GM08714 (cell line): ENCODE data around the gene TMEM50A.
"Not testable (repeated sequence)": the region's sequence is repeated elsewhere in the genome, so short reads cannot be mapped to it uniquely, and the experiment has no call there.

Source experiments
- H3K4me3 ChIP-seq: fragments of 200-500 bp; sonication (Bioruptor generic); 2 replicates; pipeline ENCODE4 v1.5.1; 2014; ENCODE audit warnings: mild to moderate bottlenecking, low read length, inconsistent platforms
- ZNF274 ChIP-seq: IDR thresholded peaks from 2 replicates; pipeline ENCODE4 v1.6.1; 2012; ENCODE audit warnings: mild to moderate bottlenecking, low read depth, low read length

Gene TMEM50A

DNA sequence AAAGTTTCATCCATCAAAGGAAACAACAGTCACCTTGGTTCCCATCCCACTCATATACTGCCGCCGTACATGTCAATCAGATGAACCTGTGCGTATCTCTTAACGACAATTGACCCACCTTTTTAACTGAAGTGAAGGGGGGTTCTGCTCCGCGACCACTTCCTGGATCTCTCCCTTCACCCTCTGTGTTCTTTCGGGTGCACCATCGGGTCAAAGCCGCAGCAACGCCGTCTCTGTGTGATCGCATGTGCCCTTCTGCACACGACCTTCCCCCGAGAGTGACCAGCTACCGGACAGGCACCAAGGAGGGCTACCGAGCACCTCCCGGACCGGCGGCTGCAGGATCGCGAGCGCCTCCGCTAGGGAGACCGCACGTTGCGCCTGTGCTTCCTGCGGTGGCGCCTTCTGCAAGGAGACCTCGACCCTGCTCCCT is 1.2 kb upstream of the TMEM50A start:
- peak overlapping the region; percentile 69 for H3K4me3 ChIP-seq

DNA sequence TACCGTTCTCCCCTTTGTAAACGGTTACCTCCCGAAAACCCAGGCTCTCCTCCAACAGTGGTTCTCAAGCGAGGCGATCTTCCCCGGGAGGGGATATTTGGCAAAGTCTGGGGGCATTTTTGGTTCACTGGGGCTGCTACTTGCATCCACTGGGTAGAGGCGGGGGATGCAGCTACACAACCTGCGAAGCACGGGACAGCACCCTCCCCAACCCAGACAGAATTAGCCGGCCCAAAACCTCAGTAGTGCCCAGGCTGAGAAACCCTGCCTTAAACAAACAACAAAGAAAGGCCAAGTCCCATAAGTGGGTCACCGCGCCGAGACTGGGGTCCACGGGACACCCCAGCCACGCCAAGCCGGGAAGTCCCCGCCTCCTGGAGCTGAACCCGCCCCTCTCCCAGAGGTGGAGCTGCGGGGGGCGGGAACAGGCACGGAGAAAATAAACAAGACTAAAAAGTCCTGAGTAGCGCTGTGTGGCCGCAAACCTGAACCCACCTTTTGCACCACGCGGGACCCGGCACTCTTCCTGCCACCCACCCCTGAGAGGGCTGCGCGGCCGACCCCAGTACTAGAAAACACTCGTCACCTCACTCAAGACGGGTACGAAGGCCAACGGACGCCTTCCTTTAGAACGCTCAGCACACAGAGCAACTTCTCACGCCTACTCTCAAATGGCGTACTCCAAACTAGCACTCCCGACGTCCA is 499 bp upstream of the TMEM50A start:
- peak overlapping the region; percentile 68; the same call in 1 of the 2 replicates for H3K4me3 ChIP-seq

DNA sequence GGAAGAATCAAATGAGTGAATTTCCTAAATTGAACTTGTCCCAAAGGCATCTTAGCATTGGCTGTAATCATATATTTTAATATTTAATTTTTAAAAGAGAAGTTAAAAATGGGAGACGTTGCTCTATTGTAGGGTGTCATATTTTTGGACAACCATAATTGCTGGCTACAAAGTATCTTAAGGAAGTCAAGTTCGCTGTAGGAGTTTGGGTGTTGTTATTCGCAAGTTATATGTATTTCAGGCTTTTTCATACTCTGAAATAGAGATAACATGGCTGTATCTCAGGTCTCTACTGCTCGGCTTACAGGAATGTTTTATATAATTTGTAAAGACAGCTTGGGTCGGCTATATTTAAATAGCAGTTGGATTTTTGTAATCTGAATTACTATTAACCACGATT is 852 bp downstream of the TMEM50A start:
- peak overlapping the region; percentile 68 for H3K4me3 ChIP-seq
- TF ChIP-seq ZNF274: no peak

DNA sequence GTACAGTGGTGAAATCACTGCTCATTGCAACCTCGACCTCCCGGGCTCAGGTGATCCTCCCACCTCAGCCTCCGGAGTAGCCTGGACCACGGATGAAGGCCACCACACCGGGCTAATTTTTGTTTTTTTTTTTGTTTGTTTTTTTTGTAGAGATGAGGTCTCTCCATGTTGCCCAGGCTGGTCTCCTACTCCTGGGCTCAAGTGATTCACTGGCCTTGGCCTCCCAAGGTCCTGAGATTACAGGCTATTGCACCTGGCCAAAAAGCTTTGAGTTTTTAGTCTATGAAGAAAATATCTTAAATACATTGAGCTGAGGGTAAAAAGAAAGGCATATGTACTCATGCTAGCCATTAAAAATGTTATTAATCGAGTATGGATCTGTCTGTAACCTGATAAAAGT is 3.6 kb downstream of the TMEM50A start:
- no peak for TF ChIP-seq ZNF274

DNA sequence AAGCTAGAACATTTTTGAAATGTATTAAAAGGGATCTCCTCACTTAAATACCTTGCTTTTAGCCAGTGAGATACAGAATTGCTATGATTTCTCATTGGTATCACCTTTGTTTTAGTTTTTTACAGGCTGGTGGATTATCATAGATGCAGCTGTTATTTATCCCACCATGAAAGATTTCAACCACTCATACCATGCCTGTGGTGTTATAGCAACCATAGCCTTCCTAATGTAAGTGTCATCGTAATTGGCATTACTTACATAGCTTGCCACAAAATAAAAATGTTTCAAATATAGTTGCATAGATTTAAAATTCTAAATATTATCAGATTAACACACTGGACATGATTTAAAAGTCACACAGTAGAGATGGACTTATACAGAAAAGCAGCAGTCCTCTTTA is 4.7 kb downstream of the TMEM50A start:
- H3K4me3 ChIP-seq: no peak overlapping the region
- TF ChIP-seq ZNF274: no peak

More for the DNA sequence above, 3.6 kb downstream of the TMEM50A start:
- no peak overlapping the region for H3K4me3 ChIP-seq

DNA sequence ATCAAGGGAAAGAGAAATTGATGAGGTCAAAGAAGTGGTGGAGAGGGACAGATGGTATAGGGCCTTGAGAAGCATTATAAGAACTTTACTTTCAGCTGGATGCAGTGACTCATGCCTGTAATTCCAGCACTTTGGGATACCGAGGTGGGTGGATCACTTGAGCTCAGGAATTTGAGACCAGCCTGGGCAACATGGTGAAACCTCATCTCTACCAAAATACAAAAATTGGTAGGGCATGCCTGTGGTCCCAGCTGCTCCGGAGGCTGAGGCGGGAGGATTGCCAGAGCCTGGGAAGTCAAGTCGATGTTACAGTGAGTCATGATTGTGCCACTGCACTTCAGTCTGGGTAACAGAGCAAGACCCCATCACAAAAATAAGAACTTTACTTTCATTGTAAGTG is 5.7 kb downstream of the TMEM50A start:
- no peak overlapping the region for H3K4me3 ChIP-seq

DNA sequence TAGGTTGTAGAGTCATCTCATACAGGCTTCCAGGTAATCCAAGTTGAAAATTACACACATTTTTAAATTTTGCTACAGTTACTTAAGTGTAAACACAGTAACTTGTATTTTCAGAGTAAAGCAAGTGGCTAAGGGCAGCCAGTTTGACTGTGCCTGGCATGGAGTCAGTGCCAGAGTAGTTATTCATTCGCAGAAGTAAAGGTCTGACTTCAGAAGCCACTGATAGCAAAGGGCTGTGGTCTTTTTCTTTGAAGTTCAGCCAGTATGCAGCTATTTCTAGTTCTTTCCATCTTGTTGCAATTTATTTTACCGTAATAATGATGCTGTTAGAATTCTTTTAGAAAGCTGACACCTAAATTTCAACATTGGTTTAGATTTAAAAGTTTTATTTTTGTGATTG is 9.4 kb downstream of the TMEM50A start:
- H3K4me3 ChIP-seq: no peak overlapping the region
- TF ChIP-seq ZNF274: no peak

More for the DNA sequence above, 5.7 kb downstream of the TMEM50A start:
- no peak for TF ChIP-seq ZNF274

DNA sequence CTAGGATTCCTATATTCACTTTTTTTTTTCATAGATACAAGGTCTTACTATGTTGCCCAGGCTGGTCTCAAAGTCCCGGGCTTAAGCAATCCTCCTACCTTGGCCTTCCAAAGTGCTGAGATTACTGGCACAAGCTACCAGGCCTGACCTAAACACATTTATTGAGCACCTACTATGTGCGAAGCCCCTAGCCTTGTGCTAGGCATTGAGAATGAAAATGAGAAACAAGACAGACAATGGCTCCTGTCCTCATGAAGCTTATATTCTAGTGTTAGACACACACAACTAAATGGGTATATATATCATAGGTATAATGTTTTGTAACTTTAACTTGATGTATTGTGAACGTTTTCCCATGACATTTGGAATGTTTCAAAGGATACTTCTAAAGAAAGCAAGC is 11.5 kb downstream of the TMEM50A start:
- no peak for TF ChIP-seq ZNF274
- H3K4me3 ChIP-seq: no peak overlapping the region

DNA sequence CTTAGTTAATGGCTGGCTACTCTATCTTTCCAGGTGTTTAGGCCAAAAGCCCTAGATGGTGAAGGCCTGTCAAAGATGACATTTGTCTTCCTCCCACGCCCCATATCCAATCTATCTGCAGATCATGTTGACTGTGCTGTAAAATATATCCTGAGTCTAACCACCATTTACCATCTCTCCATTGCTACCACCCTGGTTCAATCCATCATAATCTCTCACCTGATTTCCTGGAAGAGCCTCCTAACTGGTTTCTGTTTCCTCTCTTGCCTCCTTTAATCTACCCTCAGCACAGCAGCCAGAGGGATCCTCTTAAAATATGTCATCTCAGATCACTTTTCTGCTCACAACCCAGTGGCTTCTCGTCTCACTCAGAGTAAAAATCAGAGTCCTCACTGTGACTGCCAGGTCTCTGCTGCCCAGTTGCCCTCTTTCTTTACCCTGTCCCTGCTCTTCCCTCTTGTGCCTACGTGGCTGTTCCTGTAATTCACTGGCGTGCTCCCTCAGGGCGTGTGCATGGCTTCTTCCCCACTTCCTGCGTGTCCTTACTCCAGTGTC is 17.8 kb downstream of the TMEM50A start:
- no peak for TF ChIP-seq ZNF274
- no peak overlapping the region for H3K4me3 ChIP-seq

DNA sequence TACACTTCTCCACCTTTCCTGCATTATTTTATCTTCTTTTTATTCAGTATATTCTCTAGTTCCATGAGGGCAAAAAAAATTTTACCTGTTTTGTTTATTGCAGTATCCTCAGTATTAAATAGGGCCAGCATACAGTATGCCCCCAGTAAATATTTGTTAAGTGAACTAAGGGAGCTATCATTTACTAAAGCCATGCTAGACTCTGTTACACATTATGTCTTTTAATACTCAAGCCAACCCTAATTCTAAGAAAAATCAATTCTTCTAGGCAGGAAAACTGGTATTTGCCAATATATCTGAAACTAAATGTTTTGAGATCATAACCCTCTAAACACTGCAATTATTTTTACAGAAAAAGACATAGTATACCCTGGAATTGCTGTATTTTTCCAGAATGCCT is 18.3 kb downstream of the TMEM50A start:
- no peak overlapping the region for H3K4me3 ChIP-seq
- TF ChIP-seq ZNF274: no peak

DNA sequence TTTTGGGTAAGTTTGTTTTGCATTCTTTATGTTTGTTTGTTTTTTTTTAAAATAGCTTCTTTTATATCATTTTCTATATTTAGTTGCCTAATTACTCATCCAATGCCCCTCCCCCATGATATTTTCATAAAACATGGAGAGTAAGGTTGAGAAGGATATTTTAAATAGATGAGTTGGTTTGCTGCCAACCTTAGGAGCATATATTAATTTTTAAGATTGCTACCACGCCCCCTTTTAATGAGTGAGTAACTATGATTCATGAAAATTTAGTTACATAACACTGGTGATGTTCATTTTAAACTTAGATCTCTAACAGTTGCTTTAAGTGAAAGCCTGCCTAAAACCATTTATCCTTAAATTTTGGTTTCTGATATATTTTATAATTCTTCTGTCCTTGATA is 18.7 kb downstream of the TMEM50A start:
- H3K4me3 ChIP-seq: no peak overlapping the region
- TF ChIP-seq ZNF274: no peak

DNA sequence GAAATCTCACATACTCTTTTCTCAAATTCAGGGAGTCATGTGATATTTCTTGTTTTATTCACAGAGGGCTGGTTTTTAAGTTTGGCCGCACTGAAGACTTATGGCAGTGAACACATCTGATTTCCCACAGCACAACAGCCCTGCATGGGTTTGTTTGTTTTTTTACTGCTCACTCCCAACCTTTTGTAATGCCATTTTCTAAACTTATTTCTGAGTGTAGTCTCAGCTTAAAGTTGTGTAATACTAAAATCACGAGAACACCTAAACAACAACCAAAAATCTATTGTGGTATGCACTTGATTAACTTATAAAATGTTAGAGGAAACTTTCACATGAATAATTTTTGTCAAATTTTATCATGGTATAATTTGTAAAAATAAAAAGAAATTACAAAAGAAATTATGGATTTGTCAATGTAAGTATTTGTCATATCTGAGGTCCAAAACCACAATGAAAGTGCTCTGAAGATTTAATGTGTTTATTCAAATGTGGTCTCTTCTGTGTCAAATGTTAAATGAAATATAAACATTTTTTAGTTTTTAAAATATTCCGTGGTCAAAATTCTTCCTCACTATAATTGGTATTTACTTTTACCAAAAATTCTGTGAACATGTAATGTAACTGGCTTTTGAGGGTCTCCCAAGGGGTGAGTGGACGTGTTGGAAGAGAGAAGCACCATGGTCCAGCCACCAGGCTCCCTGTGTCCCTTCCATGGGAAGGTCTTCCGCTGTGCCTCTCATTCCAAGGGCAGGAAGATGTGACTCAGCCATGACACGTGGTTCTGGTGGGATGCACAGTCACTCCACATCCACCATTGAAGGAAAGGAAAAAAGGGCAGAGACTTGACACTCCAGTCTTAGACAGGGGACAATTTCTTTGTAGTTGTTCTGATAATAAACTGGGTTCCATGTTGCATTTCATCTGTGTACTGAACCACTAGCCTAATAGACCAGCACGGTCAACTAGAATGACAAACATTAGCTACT is 22.8 kb downstream of the TMEM50A start:
- H3K4me3 ChIP-seq: no peak overlapping the region
- no peak for TF ChIP-seq ZNF274

DNA sequence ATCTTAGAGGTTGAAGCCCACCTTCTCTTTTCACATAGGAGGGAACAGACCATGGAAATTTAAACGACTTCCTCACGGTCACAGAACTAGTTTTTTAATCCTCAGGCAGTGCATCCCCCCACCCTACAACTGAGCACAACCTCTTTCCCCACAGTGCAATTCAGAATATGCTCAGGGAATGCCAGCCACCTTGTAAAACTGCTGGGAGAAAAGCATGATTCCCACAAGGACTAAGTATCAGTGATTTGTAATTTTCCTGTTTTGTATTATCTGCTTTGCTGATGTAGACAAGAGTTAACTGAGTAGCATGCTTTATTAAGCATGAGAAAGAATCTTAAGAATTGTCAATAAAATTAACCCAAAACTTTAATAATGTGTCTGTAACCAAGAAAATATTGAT is 23.8 kb downstream of the TMEM50A start:
- TF ChIP-seq ZNF274: no peak
- H3K4me3 ChIP-seq: no peak overlapping the region

DNA sequence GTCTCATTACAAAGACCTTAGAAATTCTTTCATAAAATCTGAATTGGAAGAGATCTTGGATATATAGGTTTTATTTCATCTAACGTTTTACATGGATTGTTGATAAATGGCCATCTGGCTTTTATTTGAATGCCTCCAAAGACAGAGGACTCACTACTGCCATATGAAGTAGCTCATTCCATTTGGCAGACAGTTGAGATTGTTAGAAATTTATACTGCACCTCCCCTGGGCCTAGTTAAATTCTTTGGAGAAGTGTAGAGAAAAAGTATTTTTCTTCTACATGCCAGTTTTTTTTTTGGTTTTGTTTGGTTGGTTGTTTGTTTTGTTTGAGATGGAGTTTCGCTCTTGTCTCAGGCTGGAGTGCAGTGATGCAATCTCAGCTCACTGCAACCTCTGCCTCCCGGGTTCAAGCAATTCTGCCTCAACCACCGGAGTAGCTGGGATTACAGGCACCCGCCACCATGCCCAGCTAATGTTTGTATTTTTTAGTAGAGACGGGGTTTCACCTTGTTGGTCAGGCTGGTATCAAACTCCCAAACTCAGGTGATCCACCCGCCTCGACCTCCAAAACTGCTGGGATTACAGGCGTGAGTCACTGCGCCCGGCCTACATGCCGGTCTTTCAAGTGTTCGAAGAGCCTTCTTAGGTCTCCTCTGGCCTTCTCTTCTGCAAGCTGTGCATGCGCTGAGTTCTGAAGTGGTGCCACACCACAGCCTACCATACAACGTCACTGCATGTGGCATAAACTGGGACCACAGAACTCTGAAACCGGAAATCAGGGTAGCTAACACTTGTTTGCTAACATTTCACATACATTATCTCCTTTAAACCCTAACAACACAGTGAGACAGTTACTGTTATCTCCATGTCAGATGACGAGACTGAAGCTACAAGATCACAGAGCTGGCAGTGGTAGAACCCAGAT is 24.8 kb downstream of the TMEM50A start:
- not testable (repeated sequence) for H3K4me3 ChIP-seq
